AG04449 (cell line): ENCODE data around the gene CDH18.

Experiments
- CTCF ChIA-PET: fragments of 350-600 bp; formaldehyde crosslinking; extraction: SDS; loops from one replicate; lab custom pipeline; 2021; ENCODE audit warnings: antibody characterized with exemption; lab: Yijun Ruan, JAX
- POLR2A ChIA-PET: fragments of 400-600, 350-600 bp; formaldehyde crosslinking; extraction: SDS; loops from one replicate; lab custom pipeline; 2020; ENCODE audit warnings: antibody characterized with exemption, inconsistent platforms; lab: Yijun Ruan, JAX
- DNase-seq: peaks from one replicate; pipeline ENCODE4 v3.0.0-alpha.2; 2010; ENCODE audit warnings: low read depth, low spot score
- H3K4me3 ChIP-seq: 2 replicates; pipeline ENCODE4 v1.5.1; 2011; ENCODE audit warnings: low read depth, mild to moderate bottlenecking, control low read depth, low read length
- TF ChIP-seq, protein P1 (sequence below): IDR thresholded peaks from one replicate; pipeline ENCODE4 v1.5.1; 2011; ENCODE audit warnings: mild to moderate bottlenecking, moderate library complexity, low read length, control low read depth, inconsistent platforms; ENCODE audit not compliant: insufficient read depth; ENCODE audit errors: missing control alignments

CDH18 gene

DNA sequence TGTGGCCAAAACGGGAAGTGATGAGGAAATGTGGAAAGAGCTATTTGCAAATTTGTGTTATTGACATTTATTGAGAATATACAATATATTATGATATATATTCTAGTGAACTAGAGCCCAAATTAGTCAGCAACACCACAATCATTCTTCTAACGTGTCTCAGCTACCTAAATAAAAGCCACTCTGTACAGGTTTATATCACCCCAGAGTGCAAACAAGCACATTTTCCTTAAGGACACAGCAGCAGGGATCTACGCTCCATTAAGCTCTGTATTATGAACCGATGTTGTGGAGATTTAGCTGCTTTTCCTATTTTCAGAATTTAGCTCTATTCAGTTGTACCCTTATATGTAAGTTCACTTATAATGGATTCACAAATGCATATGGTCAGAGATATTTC, 77.9 kb downstream of the CDH18 start:
- DNase-seq = no peak
- TF ChIP-seq, protein P1, sequence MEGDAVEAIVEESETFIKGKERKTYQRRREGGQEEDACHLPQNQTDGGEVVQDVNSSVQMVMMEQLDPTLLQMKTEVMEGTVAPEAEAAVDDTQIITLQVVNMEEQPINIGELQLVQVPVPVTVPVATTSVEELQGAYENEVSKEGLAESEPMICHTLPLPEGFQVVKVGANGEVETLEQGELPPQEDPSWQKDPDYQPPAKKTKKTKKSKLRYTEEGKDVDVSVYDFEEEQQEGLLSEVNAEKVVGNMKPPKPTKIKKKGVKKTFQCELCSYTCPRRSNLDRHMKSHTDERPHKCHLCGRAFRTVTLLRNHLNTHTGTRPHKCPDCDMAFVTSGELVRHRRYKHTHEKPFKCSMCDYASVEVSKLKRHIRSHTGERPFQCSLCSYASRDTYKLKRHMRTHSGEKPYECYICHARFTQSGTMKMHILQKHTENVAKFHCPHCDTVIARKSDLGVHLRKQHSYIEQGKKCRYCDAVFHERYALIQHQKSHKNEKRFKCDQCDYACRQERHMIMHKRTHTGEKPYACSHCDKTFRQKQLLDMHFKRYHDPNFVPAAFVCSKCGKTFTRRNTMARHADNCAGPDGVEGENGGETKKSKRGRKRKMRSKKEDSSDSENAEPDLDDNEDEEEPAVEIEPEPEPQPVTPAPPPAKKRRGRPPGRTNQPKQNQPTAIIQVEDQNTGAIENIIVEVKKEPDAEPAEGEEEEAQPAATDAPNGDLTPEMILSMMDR = no peak
- no peak overlapping the region for H3K4me3 ChIP-seq
- POLR2A ChIA-PET = no interaction called here
- CTCF ChIA-PET = interaction anchor here (1.2 kb wide), 1 partner anchor 11 kb away, joined by 3 read pairs; no protein-coding TSS in a partner anchor

DNA sequence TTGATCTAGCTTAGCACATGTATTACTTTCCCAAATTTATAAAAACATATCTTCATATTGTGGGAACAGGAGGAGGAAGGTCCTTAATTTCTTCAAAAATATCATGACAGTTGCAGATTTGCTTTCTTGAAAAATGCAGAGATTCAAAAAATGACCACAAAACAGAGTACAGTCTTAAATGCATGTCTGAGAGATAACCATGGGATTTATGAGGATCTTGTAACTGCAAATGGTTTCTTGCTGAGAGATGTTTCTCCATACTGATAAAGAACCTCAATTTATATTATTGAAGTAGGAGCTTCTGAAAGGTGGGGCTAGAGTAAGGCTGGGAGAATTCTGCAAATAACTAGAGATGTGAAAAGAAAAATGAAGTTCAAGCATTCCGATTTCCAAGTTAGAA, 83.2 kb downstream of the CDH18 start:
- CTCF ChIA-PET = no interaction called here
- TF ChIP-seq, protein P1 = no peak
- no peak for DNase-seq
- no peak overlapping the region for H3K4me3 ChIP-seq
- POLR2A ChIA-PET = no interaction called here

DNA sequence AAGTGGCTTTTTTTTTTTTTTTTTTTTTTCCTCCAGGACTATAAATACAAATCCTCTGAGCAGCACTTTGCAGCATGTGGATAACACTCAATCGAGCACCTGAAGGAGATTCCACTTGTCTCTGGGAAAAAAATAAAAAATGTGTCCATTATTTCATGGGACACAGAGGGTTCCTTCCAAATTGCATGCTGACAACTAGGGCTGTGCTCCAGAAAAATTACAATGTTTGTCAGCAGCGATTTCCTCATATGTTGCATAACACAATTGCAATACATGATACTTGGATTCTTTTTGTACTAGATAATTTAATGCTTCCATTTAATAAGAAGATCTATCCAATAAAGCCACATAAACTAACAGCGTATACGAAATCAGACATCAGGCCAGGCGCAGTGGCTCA, 84.4 kb downstream of the CDH18 start:
- TF ChIP-seq, protein P1 = no peak
- POLR2A ChIA-PET = no interaction called here
- DNase-seq = no peak
- CTCF ChIA-PET = no interaction called here
- no peak overlapping the region for H3K4me3 ChIP-seq

DNA sequence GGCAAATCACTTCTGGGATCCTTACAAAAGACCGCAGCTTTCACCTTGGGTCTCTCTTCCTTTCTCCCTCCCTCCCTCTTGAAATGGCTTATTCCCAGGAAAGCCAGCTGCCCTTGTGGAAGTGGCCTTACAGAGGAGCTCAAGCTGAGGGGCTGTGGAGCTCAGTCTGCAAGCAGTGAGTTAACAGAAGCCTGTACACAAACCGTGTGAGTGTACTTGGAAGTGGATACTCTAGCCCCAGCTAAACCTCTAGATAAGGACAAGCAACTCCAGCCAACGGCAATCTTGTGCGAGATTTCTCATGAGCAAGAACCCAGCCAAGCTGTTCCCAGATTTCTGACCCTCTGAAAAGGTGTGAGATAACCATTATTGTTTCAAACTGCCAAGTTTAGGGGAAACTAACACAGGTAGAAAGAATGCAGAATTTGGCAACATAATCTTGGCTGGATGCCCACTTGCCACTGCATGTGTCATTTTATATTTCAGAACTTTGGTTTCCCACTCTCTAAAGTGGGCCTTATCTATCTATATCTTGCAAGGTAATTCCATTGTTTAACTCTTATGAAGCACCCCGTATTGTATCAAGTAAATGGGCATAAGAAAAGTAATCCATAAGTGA, 85.6 kb downstream of the CDH18 start:
- ChIA-PET POLR2A (no interaction called here), CTCF (no interaction called here)
- no peak for DNase-seq

DNA sequence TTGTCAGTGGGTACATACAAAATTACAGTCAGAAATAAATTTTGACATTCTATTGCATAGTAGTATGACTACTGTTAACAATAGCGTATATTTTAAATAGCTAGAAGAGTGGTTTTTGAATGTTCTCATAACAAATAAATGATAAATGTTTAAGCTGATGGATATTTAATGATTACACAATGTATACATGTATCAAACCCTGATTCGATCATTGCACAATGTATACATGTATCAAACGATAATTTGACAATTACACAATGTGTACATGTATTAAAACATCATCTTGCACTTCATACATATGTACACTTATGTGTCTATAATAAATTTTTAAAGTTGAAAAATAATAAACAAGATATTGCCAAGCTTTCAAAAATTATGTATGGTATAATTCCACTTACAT, 87.7 kb downstream of the CDH18 start:
- POLR2A ChIA-PET = no interaction called here
- DNase-seq = no peak
- TF ChIP-seq, protein P1 = no peak
- no peak overlapping the region for H3K4me3 ChIP-seq
- CTCF ChIA-PET = no interaction called here

More for the DNA sequence above, 85.6 kb downstream of the CDH18 start:
- H3K4me3 ChIP-seq = no peak overlapping the region
- TF ChIP-seq, protein P1 = no peak

DNA sequence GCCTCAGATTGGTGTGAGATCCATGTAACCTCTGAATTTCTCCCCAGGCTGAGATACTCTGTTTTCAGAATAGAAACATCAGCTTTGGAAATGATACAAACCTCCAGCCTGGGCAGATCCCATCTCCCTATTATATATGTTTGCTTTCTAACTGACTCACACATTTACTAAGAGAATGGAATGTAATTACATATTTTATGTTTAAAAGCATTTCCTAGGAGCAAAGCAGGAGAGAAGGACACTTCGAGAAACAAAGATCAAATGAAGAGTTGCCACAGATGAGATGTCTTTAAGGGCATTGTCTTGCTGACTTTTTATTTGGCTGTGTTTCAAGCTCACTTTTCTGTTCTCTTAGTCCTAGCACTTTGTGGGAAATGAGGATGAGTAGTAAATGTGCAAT, 96.3 kb downstream of the CDH18 start:
- POLR2A ChIA-PET = no interaction called here
- TF ChIP-seq, protein P1 = no peak
- CTCF ChIA-PET = no interaction called here
- peak; percentile 7 for DNase-seq
- no peak overlapping the region for H3K4me3 ChIP-seq
